NCI-H2196 (cell line): ENCODE data around the gene IL36A.

Experiments
- DNase-seq: peaks from one replicate; lab custom pipeline; 2025; ENCODE audit not compliant: unreplicated experiment; lab: John Stamatoyannopoulos, UW

IL36A gene, protein sequence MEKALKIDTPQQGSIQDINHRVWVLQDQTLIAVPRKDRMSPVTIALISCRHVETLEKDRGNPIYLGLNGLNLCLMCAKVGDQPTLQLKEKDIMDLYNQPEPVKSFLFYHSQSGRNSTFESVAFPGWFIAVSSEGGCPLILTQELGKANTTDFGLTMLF

DNA sequence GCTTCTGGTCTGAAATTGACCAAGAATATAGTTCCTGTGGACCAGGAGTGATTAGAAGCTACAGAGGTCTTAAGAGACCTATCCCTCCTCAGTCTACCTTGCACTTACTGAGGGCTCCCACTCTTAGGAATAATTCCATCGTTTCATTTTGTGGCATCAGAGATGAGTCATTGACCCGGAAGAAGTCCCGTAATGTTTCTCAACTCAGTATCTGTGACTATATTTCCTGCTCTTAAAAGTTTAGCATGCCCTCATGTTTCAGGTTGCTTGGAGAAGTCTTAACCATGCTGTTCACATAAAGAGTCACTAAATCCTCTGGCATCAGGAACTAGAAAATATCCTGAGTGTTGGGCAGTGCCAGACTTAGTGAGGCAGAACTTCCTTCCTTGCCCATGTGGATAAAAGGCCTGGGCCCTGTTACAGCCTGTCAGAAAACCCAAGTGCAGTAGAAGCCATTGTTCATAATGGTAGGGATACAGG is at the start of gene IL36A:
IL36A (plus strand) TSS at position 430 of the 480 bp plus-strand sequence. CDS start 413 bp downstream, outside the sequence.
- DNase-seq: no peak

DNA sequence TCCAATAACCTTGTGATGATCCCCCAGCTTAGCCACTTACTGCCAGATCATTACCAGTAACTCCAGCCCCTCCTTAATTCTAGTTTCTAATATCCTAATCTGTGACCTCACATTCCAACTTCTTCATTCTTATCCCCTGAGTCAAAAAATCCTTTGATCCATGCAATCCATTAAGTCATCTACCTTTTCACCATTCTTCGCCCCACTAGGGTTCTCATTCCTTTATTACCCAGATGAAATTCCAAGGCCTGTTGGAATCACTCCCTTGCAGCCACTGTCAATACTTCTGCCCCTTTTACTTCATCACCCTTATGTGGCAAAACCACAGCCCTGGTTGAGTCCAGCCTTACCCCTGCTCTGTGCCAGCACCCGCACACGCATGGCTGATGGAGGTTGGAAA is 47.7 kb upstream of the IL36A start:
- no peak for DNase-seq

DNA sequence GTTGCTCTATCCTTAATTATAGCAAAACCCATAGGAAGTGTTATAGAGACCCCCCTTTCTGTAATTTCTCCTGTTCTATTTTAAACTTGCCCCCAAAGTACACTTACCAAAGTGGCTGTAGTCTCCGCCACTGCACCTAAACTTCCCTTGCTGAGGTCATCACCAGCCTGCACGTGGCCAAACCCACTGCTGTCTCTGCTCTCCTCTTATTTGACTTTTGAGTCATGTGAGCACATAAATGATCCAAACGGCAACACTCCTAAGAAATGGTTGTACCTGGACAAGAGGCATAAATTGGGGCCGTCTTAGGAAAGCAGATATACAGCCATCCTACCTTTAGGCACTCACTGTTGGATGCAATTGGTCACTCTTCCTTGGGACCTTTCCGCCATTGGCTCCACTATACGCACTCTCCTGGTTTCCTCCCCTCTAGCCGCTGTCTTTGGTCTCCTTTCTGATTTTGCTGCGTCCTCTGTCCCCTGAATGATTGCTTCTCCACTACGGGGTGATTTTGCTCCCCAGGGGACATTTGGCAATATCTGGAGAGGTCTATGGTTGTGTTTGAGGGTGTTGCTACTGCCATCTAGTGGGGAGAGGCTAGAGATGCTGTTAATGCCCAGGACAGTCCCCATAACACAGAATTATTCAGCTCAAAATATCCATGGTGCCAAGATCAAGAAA is 46.7 kb upstream of the IL36A start:
- peak; percentile 59 for DNase-seq

DNA sequence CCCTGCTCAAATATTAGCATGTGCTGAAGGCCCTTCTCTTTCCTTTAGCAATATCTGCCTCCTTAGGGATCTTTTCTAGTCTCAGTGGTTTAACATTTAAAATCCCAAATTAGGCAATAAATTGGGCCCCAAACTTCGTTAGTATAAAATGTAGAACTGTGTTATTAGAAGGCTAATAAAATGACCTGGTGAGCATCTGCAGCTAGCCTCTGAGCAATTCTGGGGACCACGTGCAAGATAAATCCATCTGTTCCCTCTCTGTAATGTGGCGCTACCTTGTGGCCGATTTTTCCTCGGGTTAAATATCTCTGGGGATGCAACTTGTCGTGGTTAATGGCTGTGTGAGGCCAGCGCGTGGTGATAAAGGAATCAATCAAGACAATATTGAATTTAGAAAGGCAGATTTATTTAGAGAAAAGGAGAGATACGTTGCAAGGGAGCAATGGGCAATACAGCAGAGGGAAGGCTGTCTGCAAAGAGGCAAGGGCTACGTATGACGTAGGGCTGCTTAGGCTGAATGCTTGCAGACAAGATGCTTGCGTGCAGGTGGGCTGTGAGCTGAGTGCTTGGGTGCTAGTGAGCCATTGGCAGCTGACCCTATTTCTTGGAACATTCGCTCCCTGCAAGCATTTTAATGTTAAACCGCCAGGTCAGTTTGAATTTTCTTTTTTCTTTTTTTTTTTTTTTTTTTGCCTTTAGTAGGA is 46.0 kb upstream of the IL36A start:
- DNase-seq: peak; percentile 13

DNA sequence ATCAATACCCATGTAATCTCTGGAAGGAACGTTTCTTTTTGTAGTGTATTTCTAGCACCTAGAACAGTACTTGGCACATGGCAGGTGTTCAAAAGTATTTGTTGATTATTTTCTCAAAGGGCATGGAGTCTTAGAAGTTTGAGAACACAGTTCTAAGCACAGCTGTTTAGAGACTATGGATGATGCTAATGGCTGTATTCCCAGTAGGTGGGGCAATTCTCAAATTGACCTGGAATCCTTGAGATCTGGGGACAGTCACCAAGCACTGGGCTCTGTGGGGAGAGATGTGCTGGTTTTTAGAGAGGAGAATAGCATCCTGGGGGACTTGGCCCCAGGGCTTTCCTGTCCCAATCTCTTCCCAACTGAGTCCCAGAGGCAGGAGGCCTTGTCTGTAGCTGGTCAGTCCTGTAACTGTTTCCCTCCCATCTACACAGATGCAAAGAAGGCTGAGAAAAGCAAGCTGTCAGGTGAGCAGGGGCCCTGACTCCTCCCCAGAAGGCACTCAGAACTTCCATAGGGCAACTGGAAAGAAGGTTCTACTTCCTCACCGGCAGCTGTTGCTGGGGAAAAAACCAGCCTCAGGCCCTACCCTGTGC is 44.9 kb upstream of the IL36A start:
- no peak for DNase-seq

DNA sequence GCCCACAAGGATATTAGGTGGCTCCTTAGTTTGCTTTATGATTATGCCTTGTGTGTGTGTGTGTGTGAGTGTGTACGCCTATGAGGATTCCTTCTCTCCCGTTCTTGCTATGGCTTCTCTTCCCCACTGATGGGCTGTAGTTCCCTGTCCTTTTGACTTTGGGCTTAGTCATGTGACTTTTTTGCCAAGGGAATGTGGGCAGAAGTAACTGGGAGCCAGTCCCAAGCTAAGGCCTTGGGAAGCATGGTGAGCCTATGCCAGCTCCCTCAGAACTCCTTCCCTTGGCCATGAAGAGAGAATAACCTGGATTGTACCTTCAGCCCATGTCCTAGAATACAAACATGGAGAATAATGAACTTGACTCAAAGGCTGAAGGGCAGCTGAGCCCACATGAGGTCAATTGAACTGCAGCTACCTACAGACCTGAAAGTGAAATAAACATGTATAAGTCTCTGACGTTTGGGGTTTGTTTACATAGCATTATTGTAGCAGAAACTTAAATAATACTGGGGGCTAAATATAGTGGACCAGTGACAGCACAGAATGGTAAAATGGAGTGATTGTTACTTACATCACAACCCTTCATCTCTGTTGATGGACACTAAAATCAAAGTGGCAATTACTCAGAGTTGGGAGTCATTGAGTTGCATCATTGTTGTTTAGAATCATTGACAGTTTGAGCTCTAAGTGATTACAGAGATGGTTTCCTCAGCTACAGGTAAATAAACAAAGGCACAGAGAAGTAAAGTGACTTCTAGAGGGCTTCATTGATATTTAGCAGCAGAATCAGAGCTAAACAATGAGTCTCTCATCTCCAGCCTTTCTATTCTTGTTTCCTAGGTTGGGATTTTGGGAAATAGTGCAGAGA is 42.7 kb upstream of the IL36A start:
- DNase-seq: no peak

DNA sequence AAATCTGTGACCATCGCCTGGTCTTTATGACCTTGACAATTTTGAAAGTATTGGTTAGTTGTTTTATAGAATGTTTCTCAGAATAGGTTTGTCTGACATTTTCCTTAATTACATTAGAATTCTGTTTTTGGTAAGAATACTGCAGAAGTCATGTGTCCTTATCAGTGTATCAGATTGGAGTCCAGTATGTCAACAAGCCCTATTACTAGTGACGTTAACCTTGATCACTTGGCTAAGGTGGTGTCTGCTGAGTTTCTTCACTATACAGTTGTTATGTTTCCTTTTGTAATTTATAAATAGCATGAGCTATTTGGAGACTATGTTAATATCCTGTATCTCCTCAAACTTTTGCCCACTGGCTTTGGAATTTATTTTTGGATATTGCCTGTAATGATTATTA is 38.2 kb upstream of the IL36A start:
- DNase-seq: no peak

DNA sequence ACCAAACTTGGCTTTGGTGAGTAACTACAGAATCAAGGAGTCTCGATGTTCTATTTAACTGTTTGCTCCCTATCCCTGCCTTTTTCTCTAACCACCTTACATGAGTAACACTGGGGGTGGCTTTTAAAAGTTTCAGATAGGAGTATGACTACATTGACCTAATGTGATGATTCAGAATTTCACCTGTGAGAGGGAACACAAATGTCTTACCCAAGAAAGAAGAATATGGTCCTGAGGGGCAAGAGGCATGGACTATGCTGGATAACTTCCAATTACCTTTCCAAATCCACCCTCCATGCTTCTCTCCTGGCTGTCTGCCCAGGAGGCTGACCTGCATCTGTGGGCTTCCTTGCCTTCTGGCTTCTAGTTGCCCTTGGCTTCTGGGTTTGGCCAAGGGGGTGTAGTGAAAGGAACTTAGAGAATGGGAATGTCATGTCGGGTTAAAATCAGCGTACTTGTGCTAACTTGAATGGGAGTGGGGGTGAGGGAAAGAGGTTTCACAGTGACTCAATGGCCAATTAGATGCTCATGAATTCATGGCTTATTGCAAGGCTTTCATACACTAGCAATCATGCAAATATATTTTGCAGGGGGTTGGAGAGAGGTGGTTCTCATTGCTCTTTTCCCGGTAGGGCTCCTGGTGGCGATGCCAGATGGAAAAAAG is 32.7 kb upstream of the IL36A start:
- no peak for DNase-seq

DNA sequence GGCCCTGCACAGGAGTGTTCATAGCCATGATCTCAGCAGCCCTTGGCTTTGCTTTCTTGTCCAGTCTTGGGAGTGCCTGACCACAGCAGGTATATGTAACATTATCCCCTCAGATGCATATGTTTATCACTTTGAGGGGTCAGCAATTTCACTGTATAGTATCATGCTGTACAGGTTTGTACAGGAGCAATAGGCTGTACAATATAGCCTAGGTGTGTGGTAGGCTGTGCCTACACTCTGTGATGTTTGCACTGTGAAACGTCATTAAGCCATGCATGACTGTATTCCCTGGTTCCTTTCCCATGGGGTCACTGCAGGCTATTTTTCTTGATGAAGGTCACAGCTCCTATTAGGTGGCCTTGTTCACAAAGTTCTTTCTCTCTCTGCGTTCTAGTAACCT is 32.1 kb upstream of the IL36A start:
- DNase-seq: no peak

DNA sequence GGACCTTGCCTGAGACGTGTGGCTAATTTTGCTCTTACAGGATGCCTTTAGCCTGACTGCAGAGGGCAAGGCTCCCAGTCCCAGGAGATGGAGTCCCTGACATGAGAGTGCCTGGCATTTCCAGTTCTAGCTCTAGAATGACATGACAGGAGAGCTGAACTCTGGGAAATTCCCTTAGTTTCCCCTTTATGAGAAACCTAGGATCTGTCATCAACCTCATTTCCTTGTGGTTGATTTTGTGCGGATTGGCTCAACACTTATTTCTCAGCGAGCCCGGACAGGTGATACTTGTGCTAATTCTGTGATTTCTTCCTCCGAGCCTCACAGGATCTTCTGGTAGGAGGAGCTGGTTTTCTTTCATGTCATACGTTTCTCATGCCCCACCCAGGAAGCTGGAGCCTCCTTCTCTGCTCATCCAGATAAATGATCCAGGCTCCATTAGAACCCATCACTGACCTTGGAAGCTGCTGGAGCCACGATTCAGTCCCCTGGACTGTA is 27.7 kb upstream of the IL36A start, which contains the start of gene IL36G:
IL36G (plus strand) TSS at position 448 of the 498 bp plus-strand sequence. CDS start 633 bp downstream, outside the sequence.
- no peak for DNase-seq

DNA sequence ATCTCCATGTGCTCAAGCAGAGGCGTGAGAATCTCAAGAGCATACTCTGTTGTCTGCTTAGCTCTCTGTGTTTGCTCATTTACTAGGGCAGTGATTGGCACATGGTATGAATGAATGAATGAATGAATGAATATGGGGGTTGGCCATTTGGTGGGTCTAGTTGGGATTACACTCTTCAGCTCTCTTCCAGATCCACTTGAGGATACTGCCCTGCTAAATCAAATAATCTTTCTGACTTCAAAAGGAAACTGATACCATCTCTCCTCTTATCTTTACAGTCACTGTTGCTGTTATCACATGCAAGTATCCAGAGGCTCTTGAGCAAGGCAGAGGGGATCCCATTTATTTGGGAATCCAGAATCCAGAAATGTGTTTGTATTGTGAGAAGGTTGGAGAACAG is 25.5 kb upstream of the IL36A start:
- no peak for DNase-seq

DNA sequence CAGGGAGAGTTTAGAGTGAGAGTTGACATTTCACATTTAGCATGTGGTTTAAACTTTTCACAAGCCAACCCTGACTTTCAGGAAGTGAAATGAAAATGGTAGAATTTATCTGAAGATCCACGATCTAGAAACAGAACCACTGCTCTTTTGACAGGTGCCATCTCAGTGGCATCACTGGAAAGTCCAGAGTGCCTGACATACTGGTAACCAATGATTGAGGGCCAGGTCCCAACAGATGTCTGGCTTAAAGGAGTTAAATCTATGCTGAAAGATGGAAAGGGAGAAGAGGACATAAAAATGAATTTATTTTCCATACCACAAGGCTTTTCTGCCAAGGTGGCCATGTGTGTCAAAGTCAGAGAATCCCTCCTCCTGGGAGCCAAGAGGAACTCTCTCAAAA is 24.7 kb upstream of the IL36A start:
- no peak for DNase-seq

DNA sequence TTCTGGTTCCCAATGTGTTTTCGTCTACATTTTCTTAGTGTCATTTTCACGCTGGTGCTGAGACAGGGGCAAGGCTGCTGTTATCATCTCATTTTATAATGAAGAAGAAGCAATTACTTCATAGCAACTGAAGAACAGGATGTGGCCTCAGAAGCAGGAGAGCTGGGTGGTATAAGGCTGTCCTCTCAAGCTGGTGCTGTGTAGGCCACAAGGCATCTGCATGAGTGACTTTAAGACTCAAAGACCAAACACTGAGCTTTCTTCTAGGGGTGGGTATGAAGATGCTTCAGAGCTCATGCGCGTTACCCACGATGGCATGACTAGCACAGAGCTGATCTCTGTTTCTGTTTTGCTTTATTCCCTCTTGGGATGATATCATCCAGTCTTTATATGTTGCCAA is 20.2 kb upstream of the IL36A start:
- no peak for DNase-seq

DNA sequence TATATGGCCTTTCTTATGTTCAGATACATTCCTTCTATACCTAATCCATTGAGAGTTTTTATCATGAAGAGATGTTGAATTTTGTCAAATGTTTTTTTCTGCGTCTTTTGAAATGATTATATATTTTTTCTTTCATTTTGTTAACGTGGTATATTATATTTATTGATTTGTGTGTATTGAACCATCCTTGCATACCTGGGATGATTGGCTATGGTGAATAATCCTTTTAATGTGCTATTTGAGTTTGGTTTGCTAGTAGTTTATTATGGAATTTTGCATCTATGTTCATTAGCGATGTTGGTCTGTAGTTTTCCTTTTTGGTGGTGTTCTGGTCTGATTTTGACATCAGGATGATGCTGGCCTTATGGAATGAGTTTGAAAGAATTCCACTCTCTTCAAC is 15.6 kb upstream of the IL36A start:
- no peak for DNase-seq

DNA sequence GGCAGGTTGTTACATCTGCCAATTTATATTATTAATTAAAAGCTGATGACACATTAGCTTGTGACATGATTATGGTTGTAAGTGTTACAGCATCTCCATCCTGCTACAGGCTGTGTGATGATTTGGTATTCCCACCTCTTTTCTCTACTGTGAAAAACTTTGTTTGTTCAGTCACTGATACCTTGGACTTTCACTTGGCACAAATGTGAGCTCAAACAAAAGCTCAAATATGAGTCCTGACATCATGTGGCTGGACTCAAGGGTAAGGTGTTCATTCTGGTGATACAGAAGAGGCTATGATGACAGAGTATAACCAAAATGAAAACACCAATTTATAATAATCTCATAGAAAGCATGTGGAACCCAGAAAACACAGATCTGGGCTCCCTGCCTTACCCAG is 11.4 kb upstream of the IL36A start:
- peak; percentile 4 for DNase-seq

DNA sequence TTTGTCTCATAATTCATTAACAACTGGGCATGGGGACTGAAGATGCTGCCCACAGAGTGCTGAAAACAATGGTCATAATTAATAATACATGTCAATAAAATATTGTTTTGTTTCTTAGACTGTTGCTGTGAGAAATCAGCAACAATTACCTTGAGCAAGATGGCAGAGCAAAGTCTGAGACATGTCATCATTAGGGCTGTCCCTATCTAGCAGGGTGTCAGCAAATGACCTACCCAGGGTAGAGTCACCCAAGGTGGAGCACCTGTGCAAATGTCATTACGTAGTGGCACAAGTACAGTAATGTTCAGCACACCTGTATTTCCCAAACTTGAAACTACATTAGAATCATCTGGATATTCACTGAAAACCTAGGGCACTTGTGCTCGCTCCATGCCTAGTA is 10.6 kb upstream of the IL36A start:
- no peak for DNase-seq

DNA sequence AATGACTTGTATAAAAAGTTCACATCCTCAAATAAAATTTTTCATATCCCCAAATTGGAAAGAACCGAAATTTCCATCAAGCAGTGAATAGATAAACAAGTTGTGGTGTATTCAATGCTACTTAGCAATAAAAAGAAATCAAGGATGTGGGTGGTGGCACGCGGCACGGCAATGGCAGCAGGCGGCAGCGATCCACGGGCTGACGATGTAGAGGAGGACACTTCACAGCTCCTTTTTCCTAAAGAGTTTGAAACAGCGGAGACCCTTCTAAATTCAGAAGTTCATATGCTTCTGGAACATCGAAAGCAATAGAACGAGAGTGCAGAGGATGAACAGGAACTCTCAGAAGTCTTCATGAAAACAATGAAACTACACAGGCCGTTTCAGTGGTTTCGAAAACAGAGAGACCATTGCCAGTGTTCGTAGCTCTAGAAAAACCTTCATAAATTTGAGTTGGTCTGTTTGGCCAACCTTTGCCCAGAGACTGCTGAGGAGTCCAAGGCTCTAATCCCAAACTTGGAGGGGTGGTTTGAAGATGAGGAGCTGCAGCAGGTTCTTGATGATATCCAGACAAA is 9.8 kb upstream of the IL36A start:
- no peak for DNase-seq

DNA sequence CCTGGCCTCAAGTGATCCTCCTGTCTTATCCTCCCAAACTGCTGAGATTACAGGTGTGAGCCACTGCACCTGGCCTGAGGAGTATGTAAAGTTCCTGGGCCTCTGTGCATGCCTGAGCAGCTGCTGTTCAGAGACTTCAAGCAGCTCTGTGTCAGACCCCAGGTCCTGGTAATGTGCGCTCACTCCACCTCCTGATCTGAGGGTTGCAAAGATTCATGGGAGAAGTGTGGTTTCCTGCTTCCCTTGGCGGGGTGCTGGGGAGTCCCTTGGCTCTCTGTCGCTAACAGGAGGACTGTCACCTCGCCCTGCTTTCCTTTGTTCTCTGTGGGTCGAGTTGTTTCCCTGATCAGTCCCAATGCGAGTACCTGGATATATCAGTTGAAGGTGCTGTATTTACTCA is 8.6 kb upstream of the IL36A start:
- DNase-seq: no peak

DNA sequence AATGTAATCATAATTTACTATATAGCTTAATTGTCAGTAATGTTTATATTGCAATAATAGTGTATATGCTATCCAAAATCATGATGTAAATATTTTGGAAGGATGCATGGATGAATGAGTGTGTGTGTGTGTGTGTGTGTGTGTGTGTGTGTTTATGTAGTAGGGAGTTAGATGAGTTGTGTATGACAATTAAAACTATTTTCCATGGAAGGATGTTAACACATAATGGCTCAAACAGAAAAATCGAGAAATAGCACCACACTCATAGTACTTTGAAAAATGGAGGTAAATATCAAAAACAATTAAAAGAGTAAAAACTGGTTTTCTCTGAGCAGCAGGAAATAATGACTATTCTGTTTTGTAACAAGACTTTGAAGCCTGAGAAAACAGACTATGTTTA is 8.1 kb upstream of the IL36A start:
- no peak for DNase-seq

DNA sequence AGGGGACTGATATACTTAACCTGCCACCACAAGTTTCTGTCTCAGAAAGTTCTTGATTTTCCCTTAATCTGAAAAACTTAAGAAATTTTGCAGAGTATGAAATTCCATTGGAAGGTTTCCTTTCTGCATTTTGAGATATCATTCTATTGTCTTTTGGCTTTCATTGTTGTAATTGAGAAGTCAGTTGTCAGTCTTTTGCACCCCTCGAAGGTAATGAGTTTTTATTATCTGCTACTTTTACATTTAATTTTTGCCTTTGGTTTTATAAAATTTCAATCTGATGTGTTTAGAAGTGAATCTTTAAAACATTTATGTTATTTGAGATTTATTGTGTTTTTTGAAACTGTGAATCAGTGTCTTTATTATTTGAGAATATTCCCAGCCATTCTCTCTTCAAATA is 4.8 kb upstream of the IL36A start:
- no peak for DNase-seq
